Fibroblast of pulmonary artery (primary cell): Measurements from ENCODE around the gene MAGI1.

Experiments
- DNase-seq: peaks from one replicate; pipeline ENCODE4 v3.0.0-alpha.2; 2010; ENCODE audit warnings: low read depth
- H3K4me3 ChIP-seq: replicated peaks from 2 replicates; pipeline ENCODE4 v1.5.1; 2011; ENCODE audit warnings: low read depth, mild to moderate bottlenecking, control low read depth, low read length, moderate library complexity
- TF ChIP-seq, protein P1 (sequence below): IDR thresholded peaks from 2 replicates; pipeline ENCODE4 v1.5.1; 2011; ENCODE audit warnings: mild to moderate bottlenecking, control low read depth, low read length, inconsistent platforms; ENCODE audit errors: missing control alignments

The MAGI1 gene

GRCh38 chr3:65968996-65969395, 69.7 kb downstream of the MAGI1 start:
- TF ChIP-seq, protein P1, sequence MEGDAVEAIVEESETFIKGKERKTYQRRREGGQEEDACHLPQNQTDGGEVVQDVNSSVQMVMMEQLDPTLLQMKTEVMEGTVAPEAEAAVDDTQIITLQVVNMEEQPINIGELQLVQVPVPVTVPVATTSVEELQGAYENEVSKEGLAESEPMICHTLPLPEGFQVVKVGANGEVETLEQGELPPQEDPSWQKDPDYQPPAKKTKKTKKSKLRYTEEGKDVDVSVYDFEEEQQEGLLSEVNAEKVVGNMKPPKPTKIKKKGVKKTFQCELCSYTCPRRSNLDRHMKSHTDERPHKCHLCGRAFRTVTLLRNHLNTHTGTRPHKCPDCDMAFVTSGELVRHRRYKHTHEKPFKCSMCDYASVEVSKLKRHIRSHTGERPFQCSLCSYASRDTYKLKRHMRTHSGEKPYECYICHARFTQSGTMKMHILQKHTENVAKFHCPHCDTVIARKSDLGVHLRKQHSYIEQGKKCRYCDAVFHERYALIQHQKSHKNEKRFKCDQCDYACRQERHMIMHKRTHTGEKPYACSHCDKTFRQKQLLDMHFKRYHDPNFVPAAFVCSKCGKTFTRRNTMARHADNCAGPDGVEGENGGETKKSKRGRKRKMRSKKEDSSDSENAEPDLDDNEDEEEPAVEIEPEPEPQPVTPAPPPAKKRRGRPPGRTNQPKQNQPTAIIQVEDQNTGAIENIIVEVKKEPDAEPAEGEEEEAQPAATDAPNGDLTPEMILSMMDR, result no peak
- H3K4me3 ChIP-seq, result no peak overlapping the region
- DNase-seq, result no peak

- TF ChIP-seq, protein P1, result no peak
- H3K4me3 ChIP-seq, result no peak overlapping the region
- DNase-seq, result no peak
These were observed 71.3 kb downstream of the MAGI1 start for GRCh38 chr3:65967451-65967850.

DNA sequence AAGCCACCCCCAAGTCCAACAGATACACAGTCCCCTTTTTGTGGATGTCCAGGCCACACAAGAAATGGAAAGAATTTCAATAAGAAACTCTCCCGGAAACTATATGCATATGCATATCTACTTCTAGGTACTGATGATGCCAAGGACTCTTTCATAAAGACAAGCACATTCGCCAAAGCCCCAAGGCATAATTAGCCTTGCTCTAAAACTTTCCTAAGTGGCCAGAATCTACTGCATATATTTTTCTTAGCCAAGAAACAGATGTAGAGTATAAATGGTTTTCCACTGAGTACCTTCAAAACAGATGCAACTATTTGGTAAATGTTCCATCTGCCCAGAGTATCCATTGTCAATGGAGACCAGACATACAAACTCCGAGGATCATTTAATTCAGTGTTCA, 73.9 kb downstream of the MAGI1 start:
- H3K4me3 ChIP-seq, result no peak overlapping the region
- TF ChIP-seq, protein P1, result no peak
- no peak for DNase-seq

- TF ChIP-seq, protein P1, result no peak
- peak; percentile 88 for DNase-seq
- no peak overlapping the region for H3K4me3 ChIP-seq
These were observed 74.7 kb downstream of the MAGI1 start for GRCh38 chr3:65963787-65964677.

GRCh38 chr3:65961733-65962132, 77.0 kb downstream of the MAGI1 start:
- H3K4me3 ChIP-seq, result no peak overlapping the region
- no peak for DNase-seq
- TF ChIP-seq, protein P1, result no peak

DNA sequence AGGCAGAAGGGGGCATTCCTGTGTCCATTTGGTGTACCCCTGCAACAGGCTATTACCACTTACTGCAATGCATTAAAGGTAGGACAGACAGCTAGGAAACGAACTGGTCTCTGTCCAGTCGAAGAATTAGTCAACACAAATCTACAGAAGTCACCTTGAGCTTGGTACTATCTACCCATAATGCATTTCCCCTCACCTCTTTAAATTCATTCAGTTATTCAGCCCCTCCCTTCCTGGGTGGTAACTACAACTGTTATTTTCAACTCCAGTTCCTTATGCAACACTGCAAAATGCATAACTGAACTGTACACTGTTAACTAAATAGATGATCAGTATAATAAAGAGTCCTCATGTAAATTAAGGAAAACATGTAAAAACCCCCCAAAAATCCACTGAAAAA, 77.6 kb downstream of the MAGI1 start:
- no peak overlapping the region for H3K4me3 ChIP-seq
- TF ChIP-seq, protein P1, result no peak

DNA sequence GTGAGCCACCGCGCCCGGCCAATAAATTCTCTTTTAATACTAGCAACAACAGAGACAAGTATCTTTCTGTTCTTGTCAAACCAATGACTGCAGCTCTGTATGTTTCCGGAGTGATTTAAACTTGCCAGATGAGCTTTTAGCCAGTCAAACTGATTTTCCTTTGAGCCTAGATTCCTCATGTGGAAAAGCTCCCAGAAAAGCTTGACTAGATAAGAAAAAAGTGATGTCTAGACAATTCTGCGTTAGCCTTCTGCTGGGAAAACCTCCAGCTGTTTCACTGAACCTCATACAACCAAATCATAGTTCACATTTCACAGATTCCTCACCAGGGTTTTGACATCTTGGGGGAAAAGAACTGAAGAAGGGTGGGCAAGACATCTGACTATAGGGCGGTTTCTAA, 78.6 kb downstream of the MAGI1 start:
- TF ChIP-seq, protein P1, result no peak

More for the DNA sequence above, 77.6 kb downstream of the MAGI1 start:
- DNase-seq, result no peak

More for the DNA sequence above, 78.6 kb downstream of the MAGI1 start:
- DNase-seq, result peak; percentile 81
- H3K4me3 ChIP-seq, result no peak overlapping the region
